GM12801 (cell line): ENCODE measurements around the gene LMCD1.

Source experiments
- CTCF ChIP-seq: IDR thresholded peaks from one replicate; pipeline ENCODE4 v1.5.1; 2011; ENCODE audit warnings: control low read depth; ENCODE audit not compliant: insufficient read length; ENCODE audit errors: extremely low read depth

The LMCD1 gene

GRCh38 chr3:8574040-8574669 lies 72.5 kb downstream of the LMCD1 start:
- no peak for TF ChIP-seq CTCF

GRCh38 chr3:8574670-8575322 lies 73.2 kb downstream of the LMCD1 start:
- TF ChIP-seq CTCF: no peak

GRCh38 chr3:8575364-8576104 lies 73.9 kb downstream of the LMCD1 start:
- no peak for TF ChIP-seq CTCF

- TF ChIP-seq CTCF: no peak
These were observed 74.8 kb downstream of the LMCD1 start for GRCh38 chr3:8576436-8576835.

GRCh38 chr3:8576841-8577571 lies 75.4 kb downstream of the LMCD1 start:
- no peak for TF ChIP-seq CTCF

GRCh38 chr3:8578282-8578681 lies 76.7 kb downstream of the LMCD1 start:
- no peak for TF ChIP-seq CTCF

- TF ChIP-seq CTCF: no peak
These were observed 77.5 kb downstream of the LMCD1 start for GRCh38 chr3:8579096-8579495.
